ENCODE measurements around the gene DDX25.

DDX25 gene

DNA sequence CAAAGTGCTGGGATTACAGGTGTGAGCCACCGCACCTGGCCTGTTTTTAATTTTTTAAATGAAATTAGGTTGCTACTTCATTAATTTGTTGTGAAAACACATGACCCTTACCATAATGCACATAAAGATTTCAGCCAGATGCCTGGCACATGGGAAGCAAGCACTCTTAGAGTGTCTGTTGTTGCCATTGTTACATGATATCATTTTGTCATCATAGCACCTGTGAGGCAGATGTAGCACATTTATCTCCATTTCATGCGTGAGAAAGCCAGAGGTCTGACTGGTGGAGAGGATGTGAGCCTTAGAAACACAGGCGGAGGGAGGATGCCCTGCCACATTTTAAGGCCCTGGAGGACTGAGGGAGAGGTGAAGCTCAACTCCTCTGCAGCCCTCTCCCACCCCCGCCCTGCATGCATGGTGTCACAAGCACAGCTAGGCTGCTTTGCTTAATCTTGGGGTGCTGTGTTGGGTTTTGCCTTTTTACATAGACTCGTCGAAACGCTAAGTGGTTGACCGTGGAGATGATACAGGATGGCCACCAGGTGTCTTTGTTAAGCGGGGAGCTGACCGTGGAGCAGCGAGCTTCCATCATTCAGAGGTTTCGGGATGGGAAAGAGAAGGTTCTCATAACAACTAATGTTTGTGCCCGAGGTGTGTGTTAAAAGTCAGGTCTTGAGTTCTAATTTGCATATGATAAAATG lies 14.0 kb downstream of the DDX25 start:
- no peak for DNase-seq
- Mint-ChIP-seq H3K9me3 (no peaks in the 10 kb centered on the region), H3K4me3 (no peak overlapping the region), H3K36me3 (ENCODE audit: low read depth) (no peaks in the 10 kb centered on the region), H3K27ac (no peak overlapping the region), H3K27me3 (ENCODE audit: low read depth, poor library complexity) (peaks cover 31% of the 10 kb centered on the region), H3K4me1 (peaks cover 6% of the 10 kb centered on the region)
- TF ChIP-seq, protein P1, sequence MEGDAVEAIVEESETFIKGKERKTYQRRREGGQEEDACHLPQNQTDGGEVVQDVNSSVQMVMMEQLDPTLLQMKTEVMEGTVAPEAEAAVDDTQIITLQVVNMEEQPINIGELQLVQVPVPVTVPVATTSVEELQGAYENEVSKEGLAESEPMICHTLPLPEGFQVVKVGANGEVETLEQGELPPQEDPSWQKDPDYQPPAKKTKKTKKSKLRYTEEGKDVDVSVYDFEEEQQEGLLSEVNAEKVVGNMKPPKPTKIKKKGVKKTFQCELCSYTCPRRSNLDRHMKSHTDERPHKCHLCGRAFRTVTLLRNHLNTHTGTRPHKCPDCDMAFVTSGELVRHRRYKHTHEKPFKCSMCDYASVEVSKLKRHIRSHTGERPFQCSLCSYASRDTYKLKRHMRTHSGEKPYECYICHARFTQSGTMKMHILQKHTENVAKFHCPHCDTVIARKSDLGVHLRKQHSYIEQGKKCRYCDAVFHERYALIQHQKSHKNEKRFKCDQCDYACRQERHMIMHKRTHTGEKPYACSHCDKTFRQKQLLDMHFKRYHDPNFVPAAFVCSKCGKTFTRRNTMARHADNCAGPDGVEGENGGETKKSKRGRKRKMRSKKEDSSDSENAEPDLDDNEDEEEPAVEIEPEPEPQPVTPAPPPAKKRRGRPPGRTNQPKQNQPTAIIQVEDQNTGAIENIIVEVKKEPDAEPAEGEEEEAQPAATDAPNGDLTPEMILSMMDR (IDR thresholded peaks at IDR 0.05), result no peak

DNA sequence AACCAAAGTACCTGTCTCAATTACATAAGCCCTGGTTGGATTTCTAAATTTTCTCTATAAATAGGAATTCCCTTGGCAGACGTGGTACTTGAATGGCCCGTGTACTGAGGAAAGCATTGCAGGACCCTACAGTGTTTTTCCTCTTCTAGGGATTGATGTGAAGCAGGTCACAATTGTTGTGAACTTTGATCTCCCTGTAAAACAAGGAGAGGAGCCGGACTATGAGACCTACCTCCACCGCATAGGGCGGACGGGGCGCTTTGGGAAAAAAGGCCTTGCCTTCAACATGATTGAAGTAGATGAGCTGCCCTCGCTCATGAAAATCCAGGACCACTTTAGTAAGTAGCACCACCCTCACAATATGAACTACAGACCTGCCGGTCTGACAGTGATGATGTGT lies 16.7 kb downstream of the DDX25 start:
- Mint-ChIP-seq H3K9me3 (no peaks in the 10 kb centered on the region), H3K4me3 (no peak overlapping the region), H3K36me3 (ENCODE audit: low read depth) (no peaks in the 10 kb centered on the region), H3K4me1 (peaks cover 17% of the 10 kb centered on the region), H3K27ac (no peak overlapping the region), H3K27me3 (ENCODE audit: low read depth, poor library complexity) (peaks cover 15% of the 10 kb centered on the region)
- no peak for DNase-seq
- TF ChIP-seq, protein P1 (IDR thresholded peaks at IDR 0.05), result no peak

GRCh38 chr11:125922156-125922555 lies 17.8 kb downstream of the DDX25 start:
- peaks cover 15% of the 10 kb centered on the region for H3K27me3 Mint-ChIP-seq (ENCODE audit: low read depth, poor library complexity)
- no peak for DNase-seq
- H3K9me3 Mint-ChIP-seq, result no peaks in the 10 kb centered on the region
- no peak overlapping the region for H3K4me3 Mint-ChIP-seq
- no peaks in the 10 kb centered on the region for H3K36me3 Mint-ChIP-seq (ENCODE audit: low read depth)
- H3K4me1 Mint-ChIP-seq, result peaks cover 18% of the 10 kb centered on the region
- no peak overlapping the region for H3K27ac Mint-ChIP-seq
- TF ChIP-seq, protein P1 (IDR thresholded peaks at IDR 0.05), result no peak

- no peaks in the 10 kb centered on the region for H3K9me3 Mint-ChIP-seq
- peaks cover 15% of the 10 kb centered on the region for H3K27me3 Mint-ChIP-seq (ENCODE audit: low read depth, poor library complexity)
- H3K36me3 Mint-ChIP-seq (ENCODE audit: low read depth), result no peaks in the 10 kb centered on the region
- H3K4me3 Mint-ChIP-seq, result no peak overlapping the region
- peak; percentile 66 for DNase-seq
- H3K4me1 Mint-ChIP-seq, result peaks cover 18% of the 10 kb centered on the region
- TF ChIP-seq, protein P1 (IDR thresholded peaks at IDR 0.05), result peak; percentile 80
- no peak overlapping the region for H3K27ac Mint-ChIP-seq
Observed at GRCh38 chr11:125923012-125923579, 18.8 kb downstream of the DDX25 start.

DNA sequence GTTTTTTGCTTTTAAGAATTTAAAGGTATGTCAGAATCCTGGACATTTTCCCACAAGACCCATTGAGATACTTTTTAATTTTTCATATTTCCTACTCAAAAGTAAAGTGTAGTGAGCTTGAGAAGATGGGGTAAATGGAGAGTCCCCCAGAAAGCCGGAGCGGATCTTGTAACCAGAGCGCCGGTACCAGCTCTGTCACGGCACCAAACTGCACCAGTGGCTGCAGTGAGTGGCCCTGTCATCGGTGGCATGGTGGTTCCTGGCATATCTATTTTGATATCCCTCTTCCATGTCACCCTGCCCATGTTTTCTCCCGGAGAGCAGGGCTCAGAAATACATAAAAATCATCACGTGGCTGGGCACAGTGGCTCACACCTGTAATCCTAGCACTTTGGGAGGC lies 19.3 kb downstream of the DDX25 start:
- Mint-ChIP-seq H3K36me3 (ENCODE audit: low read depth) (no peaks in the 10 kb centered on the region), H3K27ac (no peak overlapping the region), H3K9me3 (no peaks in the 10 kb centered on the region), H3K4me1 (peaks cover 18% of the 10 kb centered on the region), H3K4me3 (no peak overlapping the region), H3K27me3 (ENCODE audit: low read depth, poor library complexity) (peaks cover 15% of the 10 kb centered on the region)
- TF ChIP-seq, protein P1 (IDR thresholded peaks at IDR 0.05), result no peak
- no peak for DNase-seq
